GM19043 (cell line): Measurements from ENCODE around the gene AGT.
A peak's percentile ranks its signal among the peaks of the same experiment; 100 is the strongest.

Source experiments
- ATAC-seq: cut with Tn5 transposase; IDR thresholded peaks from one replicate; pipeline ENCODE4 v1.9.1; 2021; ENCODE audit warnings: low read depth; ENCODE audit not compliant: unreplicated experiment

The AGT gene

DNA sequence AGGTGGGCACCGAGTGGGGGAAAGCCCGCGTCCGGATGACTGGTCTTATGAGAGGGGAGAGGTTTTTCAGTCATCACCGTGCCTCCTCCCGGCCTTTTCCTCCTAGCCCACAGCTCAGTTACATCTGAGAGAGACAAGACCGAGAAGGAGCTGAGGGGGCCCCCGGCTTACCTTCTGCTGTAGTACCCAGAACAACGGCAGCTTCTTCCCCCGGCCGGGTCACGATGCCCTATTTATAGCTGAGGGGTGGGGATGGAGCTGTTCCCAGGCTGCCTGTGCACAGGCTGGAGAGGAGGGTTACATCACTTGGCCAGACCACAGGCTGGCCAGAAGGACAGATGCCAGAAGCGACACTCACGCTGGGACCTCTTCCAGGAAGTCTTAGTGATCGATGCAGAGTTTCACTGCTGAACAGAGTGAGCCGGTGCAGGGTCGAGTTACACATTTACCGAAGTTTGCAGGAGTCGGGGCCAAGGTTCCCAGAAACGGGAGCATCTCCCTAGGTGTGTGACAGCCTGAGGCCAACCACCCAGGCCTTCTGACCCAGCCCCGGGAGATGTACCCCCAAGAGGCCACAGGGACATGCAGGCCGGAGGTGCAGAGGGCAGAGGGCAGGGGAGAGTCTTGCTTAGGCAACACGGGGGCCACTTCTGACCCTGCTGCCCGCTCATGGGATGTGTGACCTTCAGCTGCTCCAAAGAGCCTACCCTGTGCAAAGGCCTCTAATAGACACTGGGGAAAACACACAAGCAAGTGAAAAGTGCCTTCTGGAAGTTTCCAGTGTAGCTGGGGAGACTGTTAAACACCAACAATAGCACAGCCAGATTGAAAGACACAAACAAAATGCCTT, at the start of gene AGT:
AGT (minus strand) TSS at position 208 of the 850 bp plus-strand sequence. CDS start 3,299 bp downstream, outside the sequence.
- ATAC-seq, result no peak

DNA sequence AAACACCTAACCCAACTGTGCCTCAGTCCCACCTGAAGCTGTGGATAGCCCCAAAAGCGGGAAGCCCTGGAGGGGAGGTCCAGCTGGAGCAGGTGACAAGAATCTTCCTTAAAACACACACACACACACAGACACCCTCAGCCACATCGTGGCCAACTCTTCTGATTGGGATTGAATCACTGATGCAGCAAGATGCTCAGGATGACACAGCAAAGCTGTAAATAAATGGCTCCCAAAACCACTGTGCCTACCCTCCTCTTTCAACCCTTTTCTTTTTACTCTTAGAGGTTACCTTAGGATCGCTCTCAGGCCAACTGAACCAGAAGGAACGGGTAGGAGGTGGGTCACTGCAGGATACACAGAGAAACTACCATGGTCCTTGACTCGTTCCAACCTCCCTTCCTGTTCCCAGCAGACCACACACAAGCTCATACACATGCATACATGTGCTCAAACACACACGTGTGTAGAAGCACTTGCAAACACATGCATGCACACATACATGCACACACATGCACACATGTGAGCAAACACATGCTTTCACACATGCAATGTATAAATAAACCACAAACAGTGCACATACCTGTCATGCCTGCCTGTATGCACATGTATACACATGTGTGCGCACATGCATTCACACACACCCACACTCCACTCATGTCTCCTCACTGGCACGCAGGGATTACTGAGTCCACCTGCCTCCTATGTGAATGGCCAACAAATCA, 47.7 kb upstream of the AGT start:
- no peak for ATAC-seq

DNA sequence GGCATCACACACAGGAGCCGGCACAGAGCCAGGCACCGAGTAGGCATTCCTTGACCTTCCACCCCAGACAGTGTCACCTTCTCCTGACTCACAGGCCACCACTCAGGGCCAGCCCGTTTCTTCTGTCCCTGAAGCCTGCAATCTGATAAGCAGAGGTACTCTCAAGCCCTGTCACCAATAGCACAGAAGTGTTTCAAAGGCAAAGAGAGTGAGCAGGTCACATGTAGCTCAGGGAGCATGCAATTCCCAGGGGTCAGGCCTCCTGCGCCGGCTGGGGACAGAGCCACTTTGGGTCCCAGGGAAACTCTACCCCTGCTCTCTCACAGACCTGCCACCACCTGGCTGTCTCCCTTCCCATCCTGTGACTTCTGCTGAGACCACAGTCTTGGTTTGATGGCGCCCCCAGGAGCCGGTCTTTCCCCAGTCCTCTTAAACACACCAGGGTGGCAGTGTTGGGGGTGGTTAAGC, 46.5 kb upstream of the AGT start:
- ATAC-seq, result no peak

DNA sequence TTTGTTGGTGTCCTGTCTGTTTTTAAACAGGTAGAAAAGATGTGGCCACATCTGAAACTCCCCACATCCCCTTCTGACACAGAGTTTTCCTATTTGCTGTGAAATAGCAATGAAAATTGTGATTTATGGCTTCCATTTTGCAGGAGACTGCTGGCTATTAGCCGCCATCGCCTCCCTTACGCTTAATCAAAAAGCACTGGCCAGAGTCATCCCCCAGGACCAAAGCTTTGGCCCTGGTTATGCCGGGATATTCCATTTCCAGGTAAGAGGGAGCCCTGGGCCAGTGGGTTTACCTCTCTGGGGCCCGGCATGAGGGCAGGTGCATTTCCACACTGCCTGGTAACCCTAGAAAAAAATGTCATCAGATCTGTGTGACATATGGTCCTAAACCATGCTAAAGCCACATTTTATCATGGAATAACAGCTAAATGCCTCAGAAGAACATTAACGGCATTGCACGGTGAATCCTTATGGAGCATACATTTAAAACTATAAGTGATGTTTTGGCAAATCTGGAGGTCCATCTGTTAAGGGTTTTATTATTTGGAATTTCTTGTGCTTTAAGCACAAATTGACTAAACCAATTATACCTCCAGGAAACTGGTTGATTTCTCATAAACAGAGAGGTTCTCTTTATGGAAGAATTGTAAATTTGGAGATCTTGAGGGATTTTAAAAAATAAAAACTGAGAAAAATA, 45.6 kb upstream of the AGT start:
- no peak for ATAC-seq

DNA sequence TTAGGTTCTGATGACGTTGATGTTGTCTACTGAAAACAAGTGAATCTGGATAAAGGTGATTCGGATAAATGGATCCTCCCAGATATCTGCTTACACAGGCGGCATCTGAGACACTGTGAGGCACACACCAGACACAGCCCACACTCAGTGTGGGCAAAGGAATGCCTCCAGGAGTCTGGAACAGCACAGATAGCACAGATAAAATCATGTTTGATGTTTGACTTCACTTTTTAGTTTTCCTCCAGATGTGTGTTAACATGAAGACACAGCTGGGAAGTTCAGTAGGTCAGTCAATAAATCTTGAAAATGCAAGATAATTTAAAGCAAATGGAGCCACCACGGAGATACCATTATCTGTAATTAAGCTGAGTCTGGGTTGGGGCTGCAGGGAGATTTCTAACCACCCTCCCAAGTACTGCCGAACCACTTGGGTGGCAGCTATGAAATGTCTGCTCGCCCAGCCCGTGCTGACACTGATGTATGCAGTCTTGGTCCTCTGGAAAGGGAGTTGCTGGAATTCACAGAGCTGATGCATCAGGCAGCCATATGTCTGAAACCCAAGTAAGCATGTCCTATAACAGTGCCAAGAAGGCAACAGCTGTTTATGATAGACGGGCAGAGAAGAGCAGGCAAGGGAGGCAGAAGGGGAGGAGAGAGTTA, 44.9 kb upstream of the AGT start:
- ATAC-seq, result no peak

DNA sequence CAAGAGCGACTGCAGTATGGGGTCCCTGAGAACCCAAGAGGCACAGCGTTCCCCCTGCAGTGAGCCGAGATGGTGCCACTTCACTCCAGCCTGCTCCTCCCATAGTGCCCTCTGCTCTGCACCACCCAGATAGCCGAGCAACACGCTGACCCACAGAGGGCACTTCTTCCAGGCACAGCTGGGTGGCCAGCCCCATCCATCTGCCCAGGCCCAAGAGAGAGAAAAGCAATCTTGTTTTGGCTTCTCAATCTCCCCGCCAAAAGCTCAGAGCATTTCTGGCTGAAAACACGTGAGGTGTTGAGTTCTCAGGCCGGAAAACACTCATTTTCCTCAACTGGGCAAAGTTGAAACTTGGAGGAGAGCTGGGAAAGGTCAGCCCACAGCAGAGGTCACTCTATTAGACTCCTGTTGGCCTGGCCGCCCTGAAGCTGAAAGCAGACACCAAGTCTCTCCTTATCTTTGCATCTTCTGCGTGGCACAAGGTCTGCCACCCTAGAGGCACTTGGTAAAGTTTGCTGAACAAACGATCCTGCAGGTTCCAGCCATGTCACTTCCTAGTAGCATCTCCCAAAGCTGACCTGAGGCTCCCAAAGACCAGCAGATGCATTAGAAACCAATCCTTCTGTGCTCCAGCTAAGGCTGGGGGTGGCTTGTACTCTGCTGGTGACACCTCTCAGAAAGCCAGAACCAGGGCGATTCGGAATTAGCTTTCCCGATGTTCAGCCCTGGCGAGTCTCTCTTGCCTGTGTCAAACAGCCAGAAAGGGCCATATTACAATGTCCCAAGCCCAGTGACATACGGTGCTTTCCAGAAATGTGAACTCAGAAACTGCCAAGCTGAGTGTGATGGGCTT, 44.2 kb upstream of the AGT start:
- no peak for ATAC-seq

DNA sequence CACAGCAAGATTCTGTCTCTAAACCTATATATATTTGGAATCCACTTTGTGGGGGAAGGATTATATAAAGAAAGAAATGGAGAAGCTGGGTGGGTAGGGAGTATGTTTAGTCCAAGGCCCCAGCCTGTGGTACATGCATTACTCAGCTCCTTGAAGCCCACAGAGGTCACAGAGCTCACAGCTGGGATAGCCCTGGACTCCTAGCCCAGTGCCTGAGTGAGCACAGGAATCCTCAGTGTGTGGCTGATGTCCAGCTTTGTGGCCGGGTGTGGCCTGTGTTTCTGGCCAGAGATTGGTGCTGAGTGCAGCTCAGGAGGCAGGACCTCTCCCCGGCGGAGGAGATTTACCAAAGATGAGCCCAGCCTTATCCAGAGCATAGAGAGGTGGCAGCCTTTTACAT, 40.9 kb upstream of the AGT start:
- ATAC-seq, result no peak

DNA sequence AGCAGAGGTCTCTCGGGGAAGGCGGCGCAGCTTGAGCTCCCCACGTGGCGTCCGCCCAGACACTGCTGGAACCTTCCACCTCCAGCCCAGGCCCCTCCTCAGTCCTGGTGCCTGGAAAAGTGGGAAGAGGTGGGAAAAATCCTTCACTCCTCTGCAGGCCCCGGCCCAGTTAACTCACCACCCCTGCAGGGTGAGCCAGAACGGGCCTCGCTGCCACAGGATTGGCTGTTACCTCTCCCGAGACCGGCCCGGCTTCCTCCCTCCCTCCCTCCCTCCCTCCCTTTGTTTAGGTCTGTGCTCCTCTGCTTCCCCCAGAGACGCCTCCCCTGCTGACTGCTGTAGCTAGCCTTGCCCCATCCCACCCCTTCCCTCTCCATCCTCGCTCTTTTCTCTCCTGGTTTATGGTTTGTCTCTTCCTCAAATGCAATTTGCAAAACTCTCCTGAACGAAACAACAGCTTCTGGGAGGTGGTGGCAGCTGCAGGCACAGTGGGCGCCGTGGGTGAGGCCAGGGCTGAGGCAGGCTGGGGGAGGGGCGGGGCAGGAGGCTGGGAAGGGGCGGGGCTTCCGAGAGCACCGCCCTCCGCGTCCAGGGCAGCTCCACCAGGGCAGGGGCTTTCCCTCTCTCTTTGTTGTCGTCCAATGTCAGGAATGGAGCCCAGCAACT, 39.8 kb upstream of the AGT start:
- ATAC-seq, result no peak

DNA sequence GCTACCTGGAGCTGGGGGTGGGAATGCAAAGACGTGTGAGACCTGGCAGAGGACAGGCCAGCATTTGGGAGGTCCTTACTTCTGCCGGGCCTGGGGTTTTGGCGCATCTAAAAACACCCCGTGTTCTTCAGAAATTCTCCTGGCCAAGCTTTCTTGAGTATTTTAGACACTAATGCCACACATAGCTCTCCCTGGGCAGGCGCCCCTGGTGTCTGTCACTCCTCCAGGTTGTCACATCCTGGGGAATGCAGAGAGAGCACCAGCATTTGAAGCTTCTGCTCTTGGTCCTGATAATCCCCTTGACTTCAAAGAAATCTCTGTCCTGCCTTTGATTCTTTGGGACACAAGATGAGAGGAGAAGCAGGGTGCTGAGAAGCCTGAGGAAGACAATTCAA, 39.3 kb upstream of the AGT start:
- no peak for ATAC-seq

DNA sequence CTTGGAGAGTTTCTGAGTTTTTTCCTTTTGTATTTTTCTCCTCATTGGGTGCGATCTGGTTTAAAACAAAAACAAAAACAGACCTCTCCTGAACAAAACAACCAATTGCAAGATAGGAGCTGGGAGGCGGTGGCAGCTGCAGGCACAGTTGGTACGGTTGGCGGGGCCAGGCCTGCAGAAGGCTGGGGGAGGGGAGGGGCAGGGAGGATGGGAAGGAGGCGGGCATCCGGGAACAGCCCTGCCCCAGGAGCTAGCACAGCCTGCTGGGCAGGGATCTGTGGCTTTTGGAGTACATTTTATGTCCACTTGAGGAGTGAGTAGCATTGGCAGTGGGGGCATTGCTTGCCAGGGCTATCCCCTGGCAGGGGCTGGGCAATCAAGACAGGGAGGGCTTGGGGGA, 38.5 kb upstream of the AGT start:
- no peak for ATAC-seq

DNA sequence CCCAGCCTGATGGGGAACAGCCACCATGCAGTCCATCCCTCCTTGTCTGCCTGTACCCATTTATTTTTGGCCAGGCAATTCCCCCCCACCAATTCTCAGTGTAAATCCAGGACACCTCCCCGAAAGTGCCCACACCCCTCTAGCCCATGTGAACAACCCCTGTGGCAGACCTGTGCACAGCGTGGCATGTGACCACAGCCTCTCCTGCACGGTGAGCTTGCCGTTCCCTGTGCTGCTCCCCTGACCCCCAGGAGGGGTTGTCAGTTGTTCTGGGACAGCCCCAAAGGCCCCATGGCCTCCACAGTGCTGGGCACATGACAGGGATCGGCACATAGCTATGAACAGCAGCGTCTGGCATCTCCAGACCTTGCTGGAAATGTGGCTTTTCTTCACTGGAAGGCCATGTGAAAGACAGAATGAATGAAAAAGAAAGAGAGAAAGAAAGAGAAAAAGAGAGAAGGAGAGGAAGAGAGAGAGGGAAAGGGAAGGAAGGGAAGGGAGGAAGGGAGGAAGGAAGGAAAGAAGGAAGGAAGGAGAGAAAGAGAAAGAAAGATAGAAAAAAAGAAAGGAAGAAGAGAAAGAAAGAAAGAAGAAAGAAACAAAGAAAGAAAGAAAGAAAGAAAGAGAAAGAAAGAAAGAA, 37.2 kb upstream of the AGT start:
- no peak for ATAC-seq

DNA sequence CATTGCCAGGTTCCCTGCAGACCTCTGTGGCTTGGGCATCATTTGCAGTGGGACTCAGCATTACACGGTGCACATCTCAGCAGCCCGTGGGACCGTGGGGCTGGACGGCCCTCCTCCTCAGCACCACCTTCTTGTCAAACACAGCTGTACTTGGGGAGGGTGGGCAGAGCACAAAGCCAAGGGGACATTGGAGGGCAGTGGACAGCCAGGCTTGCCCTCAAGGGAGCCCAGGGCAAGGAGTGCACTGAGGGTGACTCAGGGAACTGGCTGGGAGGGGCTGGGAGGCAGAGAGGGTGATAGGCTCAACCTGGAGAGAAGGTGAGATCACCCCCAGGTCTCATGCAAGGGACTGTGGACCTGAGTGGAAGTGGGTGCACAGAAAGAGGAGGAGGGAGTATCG, 36.7 kb upstream of the AGT start:
- ATAC-seq, result no peak

DNA sequence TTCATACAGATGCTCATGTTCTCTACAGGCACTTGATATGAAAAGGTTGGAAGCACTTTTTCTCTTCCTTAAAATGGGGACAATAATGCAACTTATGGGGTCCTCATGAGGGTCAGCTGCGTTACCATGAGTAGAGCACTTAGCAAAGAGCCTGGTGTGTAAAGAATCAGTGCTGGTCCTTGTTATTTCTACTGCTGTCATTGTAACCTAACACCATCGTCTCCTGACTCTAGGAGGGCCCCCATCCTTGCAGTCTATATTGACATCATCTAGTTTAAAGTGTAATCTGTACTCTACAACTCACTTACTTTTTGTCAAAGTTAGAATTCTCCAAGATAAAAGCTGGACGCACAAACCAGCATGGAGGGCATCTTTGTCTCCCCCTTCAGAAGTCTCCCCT, 35.7 kb upstream of the AGT start:
- no peak for ATAC-seq

DNA sequence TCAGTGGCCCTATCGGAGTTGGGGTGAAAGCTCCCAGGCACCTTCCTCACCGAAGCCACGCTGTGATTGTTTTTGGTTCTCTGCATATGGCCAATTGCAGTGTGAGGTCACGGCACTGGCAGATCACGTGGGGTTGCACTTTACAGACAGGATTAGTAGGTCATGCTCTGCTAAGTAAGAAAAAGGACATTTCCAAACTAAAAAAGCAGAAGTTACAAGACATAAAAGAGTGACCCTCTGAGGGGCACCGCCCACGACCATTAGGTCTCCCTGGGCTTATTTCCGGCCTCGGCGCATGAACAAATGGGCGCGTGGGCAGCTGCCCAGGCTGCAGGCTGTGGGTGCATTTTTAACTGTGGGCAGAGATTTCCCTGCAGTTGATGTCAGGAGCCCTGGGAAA, 35.2 kb upstream of the AGT start:
- peak; percentile 66 for ATAC-seq

DNA sequence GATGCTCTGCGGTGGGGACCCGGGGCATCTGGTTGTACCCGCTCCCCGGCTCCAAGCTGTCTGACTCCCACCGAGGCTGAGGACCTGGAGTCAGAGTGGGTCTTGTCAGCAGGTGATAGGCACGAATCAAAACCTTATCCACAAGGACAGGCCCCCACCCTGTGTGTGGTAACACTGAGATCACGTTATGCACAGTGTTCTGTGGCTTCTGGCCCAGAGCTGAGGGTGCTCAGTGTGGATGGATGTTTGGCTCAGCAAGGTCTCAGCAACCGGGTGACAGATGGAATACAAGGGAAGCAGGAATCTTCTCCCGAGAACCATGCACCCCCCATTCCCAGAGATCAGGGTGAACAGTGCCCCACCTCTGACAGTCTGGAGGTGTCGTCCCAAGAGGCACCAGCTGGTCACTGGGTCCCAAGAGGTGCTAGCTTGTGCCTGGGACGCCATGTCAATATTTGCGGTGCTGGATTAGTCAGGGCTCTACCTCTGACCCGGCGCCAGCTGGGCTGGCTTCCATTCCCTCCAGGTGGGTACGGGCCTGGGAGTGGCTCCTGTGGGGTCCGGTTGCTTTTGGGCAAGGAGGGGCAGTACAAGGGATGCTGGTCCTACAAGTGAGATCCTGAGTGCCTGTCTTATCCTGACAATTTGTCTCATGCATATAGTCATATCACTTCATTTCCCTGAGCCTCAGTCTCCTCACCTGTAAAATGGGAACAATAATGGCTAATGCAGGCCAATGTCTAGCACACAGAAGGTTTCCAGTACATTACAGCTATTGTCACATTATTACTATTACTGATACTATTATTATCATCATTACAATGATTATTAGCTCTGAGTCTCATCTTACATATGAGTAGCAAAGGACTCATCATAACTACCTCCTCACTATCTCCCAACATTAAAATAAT, 34.2 kb upstream of the AGT start:
- ATAC-seq, result no peak

DNA sequence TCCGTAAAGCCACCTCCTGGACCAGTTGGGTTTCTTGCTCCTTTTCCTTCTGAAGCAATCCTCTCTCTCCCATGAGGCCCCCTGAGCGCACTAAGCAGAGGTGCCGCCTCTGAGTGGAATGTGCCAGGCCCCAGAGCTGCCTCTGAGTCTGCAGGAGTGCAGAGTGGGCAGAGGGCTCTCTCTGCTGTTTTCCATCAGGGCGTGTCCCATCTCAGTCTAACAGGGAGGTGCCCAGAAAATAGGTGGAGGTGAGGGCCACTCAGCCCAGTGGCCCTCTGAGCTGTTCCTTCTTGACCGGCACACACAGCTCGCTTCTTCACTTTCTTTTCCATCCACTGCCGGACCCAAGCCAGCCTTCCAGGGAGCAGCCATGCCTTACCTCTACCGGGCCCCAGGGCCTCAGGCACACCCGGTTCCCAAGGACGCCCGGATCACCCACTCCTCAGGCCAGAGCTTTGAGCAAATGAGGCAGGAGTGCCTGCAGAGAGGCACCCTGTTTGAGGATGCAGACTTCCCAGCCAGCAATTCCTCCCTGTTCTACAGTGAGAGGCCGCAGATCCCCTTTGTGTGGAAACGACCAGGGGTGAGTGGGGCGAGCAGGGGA, 33.3 kb upstream of the AGT start, which contains the start of gene CAPN9:
CAPN9 (plus strand) TSS at position 262 of the 604 bp plus-strand sequence; CDS start at position 371, 109 bp downstream.
- no peak for ATAC-seq

DNA sequence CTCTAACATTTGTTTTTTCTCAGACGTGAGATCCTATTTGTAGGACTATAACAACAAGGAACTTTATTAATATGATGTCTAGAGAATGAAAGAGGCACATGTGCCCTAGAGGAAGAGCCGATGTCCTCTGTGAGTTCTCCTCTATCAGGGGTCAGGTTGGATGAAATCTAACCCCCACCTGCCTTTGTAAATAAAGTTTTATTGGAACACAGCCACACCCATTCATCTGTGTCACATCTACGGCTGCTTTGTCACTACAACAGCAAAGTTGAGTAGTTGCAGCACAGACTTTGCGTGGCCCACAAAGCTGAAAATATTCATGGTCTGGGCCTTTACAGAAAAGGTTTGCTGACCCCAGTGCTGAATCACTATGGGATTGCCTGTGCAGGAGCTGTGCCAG, 32.7 kb upstream of the AGT start:
- ATAC-seq, result no peak
